Neural cell (in vitro differentiated cells): Measurements from ENCODE around the gene ZMYM3.

ENCODE experiments used
- CTCF ChIP-seq: fragments of 450-650 bp; IDR thresholded peaks from 2 replicates; pipeline ENCODE4 v1.5.1; 2014; ENCODE audit warnings: antibody characterized with exemption, mild to moderate bottlenecking, moderate library complexity; ENCODE audit not compliant: poor library complexity, severe bottlenecking
- EZH2 ChIP-seq: fragments of 200-600, 300-800 bp; shearing (Covaris generic), sonication (generic); IDR thresholded peaks from 2 replicates; pipeline ENCODE4 v1.6.1; 2014; ENCODE audit warnings: antibody characterized with exemption, low read length, borderline replicate concordance, mild to moderate bottlenecking; ENCODE audit not compliant: insufficient read depth, poor library complexity, severe bottlenecking
- POLR2AphosphoS5 ChIP-seq: IDR thresholded peaks from 2 replicates; pipeline ENCODE4 v1.6.1; 2012
- REST ChIP-seq: IDR thresholded peaks from 2 replicates; pipeline ENCODE4 v1.6.1; 2012; ENCODE audit warnings: borderline replicate concordance
- SMC3 ChIP-seq: fragments of 450-650 bp; conservative IDR thresholded peaks from 2 replicates; pipeline ENCODE4 v1.6.1; 2014; ENCODE audit warnings: antibody characterized with exemption, mild to moderate bottlenecking, moderate library complexity; ENCODE audit not compliant: poor library complexity
- TAF1 ChIP-seq: IDR thresholded peaks from 2 replicates; pipeline ENCODE4 v1.6.1; 2012; ENCODE audit warnings: low read depth

GRCh38 chrX:71199252-71200008 lies 54.5 kb downstream of the ZMYM3 start:
- TF ChIP-seq EZH2: no peak
- TF ChIP-seq SMC3: no peak
- TF ChIP-seq REST: no peak
- no peak for TF ChIP-seq CTCF
- no peak for TF ChIP-seq POLR2AphosphoS5
- TF ChIP-seq TAF1: no peak
